Breast epithelium (tissue), 4 donors: ENCODE data around the gene RFC2. TPM values are rescaled to one million over a fixed set of nuclear protein-coding genes. Genes with fewer than 3 reads are reported as not detected.
"Not testable (repeated sequence)": the region's sequence is repeated elsewhere in the genome, so short reads cannot be mapped to it uniquely, and the experiment has no call there.

Source experiments
- DNase-seq, 2 donors: peaks; one replicate each; pipeline ENCODE4 v3.0.0-alpha.2; 2019; ENCODE audit warnings: low spot score in 2 of 2
- H3K27ac ChIP-seq, 2 donors: fragments of 200-600 bp; sonication (generic) in 1 of 2; one replicate each; pipeline ENCODE4 v1.5.1; 2016 to 2019; ENCODE audit warnings: mild to moderate bottlenecking in 1 of 2
- H3K27me3 ChIP-seq, 2 donors: fragments of 200-600 bp; sonication (generic) in 1 of 2; one replicate each; pipeline versions ENCODE4 v1.5.1 to v1.6.0; 2017 to 2019; ENCODE audit warnings: control low read depth in 1 of 2, mild to moderate bottlenecking in 1 of 2
- H3K36me3 ChIP-seq: fragments of 200-600 bp; one replicate; pipeline ENCODE4 v1.5.1; 2019
- H3K4me1 ChIP-seq, 2 donors: fragments of 200-600 bp; sonication (generic); one replicate each; pipeline ENCODE4 v1.5.1; 2016 to 2019; ENCODE audit warnings: control low read depth in 1 of 2
- H3K4me3 ChIP-seq, 3 donors: fragments of 200-600 bp; sonication (generic); 1 replicate in 2 of 3; 2 replicates in 1 of 3; pipeline ENCODE4 v1.5.1; 2016 to 2019; ENCODE audit warnings: mild to moderate bottlenecking in 3 of 3, moderate library complexity in 2 of 3
- H3K9me3 ChIP-seq, 2 donors: fragments of 200-600 bp; sonication (generic) in 1 of 2; one replicate each; pipeline ENCODE4 v1.5.1; 2016 to 2019; ENCODE audit warnings: control low read depth in 1 of 2
- POLR2A ChIP-seq: fragments of 450-650 bp; IDR thresholded peaks from one replicate; pipeline ENCODE4 v1.6.1; 2016; ENCODE audit warnings: antibody characterized with exemption, mild to moderate bottlenecking, moderate library complexity
- POLR2AphosphoS5 ChIP-seq, 3 donors: sonication (generic); formaldehyde crosslinking; IDR thresholded peaks; one replicate each; pipeline ENCODE4 v1.6.1; 2017; ENCODE audit warnings: antibody characterized with exemption in 3 of 3
- intact Hi-C: fragments of 100-400 bp; cut with DNase I; formaldehyde crosslinking; loops from one replicate; pipeline ENCODE4 v1.15.1; 2023; ENCODE audit warnings: low total_unique reads
- total RNA-seq, 3 donors: library from RNA; depleted of rRNA; stranded (reverse); fragments of >200 nt; gene quantifications; one replicate each; pipeline ENCODE4 v1.1.0, GENCODE V29; 2016
- TF ChIP-seq, protein P1 (sequence below), 3 donors: fragments of 450-650 bp; IDR thresholded peaks; one replicate each; pipeline ENCODE4 v1.5.1; 2016 to 2017; ENCODE audit warnings: antibody characterized with exemption in 3 of 3, mild to moderate bottlenecking in 3 of 3, moderate library complexity in 3 of 3

The RFC2 gene
- total RNA-seq, 3 donors from 2014 or later = 15.4 to 25.6 (median 17.1) TPM

GRCh38 chr7:74203956-74204618 is 50.1 kb downstream of the RFC2 start:
- intact Hi-C loops = loop anchor here (10.0 kb wide), 1 partner anchor 201 kb away; no protein-coding TSS in a partner anchor
- DNase-seq = no peak
- TF ChIP-seq, protein P1, sequence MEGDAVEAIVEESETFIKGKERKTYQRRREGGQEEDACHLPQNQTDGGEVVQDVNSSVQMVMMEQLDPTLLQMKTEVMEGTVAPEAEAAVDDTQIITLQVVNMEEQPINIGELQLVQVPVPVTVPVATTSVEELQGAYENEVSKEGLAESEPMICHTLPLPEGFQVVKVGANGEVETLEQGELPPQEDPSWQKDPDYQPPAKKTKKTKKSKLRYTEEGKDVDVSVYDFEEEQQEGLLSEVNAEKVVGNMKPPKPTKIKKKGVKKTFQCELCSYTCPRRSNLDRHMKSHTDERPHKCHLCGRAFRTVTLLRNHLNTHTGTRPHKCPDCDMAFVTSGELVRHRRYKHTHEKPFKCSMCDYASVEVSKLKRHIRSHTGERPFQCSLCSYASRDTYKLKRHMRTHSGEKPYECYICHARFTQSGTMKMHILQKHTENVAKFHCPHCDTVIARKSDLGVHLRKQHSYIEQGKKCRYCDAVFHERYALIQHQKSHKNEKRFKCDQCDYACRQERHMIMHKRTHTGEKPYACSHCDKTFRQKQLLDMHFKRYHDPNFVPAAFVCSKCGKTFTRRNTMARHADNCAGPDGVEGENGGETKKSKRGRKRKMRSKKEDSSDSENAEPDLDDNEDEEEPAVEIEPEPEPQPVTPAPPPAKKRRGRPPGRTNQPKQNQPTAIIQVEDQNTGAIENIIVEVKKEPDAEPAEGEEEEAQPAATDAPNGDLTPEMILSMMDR (IDR thresholded peaks at IDR 0.05) = no peak
- TF ChIP-seq POLR2A (no peak), POLR2AphosphoS5 (IDR thresholded peaks at IDR 0.05) (no peak)
- Histone ChIP-seq H3K36me3 (no peaks in the 10 kb centered on the region), H3K9me3 (no peaks in the 10 kb centered on the region), H3K4me3 (no peak overlapping the region), H3K27ac (no peak overlapping the region), H3K4me1 (no peaks in the 10 kb centered on the region), H3K27me3 (no peaks in the 10 kb centered on the region)

- no peak for TF ChIP-seq POLR2AphosphoS5 (IDR thresholded peaks at IDR 0.05)
- TF ChIP-seq, protein P1 (IDR thresholded peaks at IDR 0.05) = peak in 1 of 3 donors; percentile 17
Observed at GRCh38 chr7:74202841-74203556, 51.2 kb downstream of the RFC2 start.

DNA sequence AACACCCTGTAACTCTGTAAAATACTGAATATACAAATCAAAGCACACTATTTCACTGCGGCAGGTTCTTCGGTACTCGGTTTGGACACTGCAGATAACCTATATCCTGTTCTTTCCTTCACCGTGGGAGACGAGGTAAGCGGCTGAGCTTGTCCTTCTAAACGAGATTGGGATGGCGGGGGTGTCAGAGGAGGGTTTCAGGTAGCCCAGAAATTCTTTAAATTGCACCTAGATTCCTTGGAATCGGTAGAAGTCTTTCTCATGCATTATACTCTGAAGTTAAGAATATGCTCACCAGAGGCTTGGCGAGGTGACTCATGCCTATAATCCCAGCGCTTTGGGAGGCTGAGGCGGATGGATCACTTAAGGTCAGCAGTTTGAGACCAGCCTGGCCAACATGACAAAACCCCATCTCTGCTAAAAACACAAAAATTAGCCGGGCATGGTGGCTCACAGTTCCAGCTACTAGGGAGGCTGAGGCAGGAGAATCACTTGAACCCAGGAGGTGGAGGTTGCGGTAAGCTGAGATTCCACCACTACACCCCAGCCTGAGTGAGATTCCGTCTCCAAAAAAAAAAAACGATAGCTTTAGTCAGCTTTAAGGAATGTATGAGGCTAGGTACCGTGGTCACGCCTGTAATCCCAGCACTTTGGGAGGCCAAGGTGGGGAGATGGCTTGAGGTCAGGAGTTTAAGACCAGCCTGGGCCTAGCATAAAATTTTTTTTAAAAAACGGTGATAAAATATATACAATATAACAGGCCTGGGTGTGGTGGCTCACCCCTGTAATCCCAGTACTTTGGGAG is 54.4 kb downstream of the RFC2 start:
- TF ChIP-seq POLR2A (no peak), POLR2AphosphoS5 (IDR thresholded peaks at IDR 0.05) (no peak)
- TF ChIP-seq, protein P1 (IDR thresholded peaks at IDR 0.05) = no peak
- H3K36me3 ChIP-seq = no peaks in the 10 kb centered on the region
- no peaks in the 10 kb centered on the region for H3K9me3 ChIP-seq
- H3K4me1 ChIP-seq = no peaks in the 10 kb centered on the region
- H3K27me3 ChIP-seq = no peaks in the 10 kb centered on the region
- intact Hi-C loops = loop anchor here (10.0 kb wide), 1 partner anchor 205 kb away; no protein-coding TSS in a partner anchor
- DNase-seq = no peak
- H3K27ac ChIP-seq = no peak overlapping the region
- no peak overlapping the region for H3K4me3 ChIP-seq

More at GRCh38 chr7:74202841-74203556, 51.2 kb downstream of the RFC2 start:
- Histone ChIP-seq H3K27ac (no peak overlapping the region), H3K4me1 (no peaks in the 10 kb centered on the region), H3K9me3 (no peaks in the 10 kb centered on the region), H3K36me3 (no peaks in the 10 kb centered on the region), H3K4me3 (no peak overlapping the region), H3K27me3 (no peaks in the 10 kb centered on the region)
- DNase-seq = no peak
- intact Hi-C loops = loop anchor here (10.0 kb wide), 1 partner anchor 202 kb away; no protein-coding TSS in a partner anchor

DNA sequence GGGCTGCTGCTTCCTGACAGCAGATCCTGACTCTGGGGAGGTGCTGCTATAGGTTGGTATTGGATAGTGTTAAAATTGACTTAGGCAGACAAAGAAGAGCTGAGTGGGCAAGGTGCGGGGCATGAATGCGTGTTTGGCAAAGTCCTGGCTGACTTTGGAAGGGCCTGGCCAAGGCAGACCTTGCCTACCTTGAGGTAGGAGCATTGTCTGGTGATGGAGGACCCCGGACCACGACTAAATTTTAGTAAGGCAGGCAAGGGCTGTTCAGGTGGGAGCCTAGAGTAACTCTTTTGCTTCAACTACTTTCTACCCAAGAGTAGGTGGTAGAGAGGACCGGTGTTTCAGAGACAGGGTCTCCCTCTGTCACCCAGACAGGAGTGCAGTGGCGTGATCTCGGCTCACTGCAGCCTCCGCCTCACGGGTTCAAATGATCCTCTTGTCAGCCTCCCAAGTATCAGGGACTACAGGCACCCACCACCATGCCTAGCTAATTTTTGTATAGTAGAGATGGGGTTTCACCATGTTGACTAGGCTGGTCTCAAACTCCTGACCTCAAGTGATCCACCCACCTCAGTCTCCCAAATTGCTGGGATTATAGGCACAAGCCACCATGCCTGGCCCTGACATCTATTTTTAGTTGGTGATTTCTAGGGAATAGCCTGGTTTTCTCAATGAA is 56.6 kb downstream of the RFC2 start:
- no peaks in the 10 kb centered on the region for H3K4me1 ChIP-seq
- H3K36me3 ChIP-seq = no peaks in the 10 kb centered on the region
- no peaks in the 10 kb centered on the region for H3K27me3 ChIP-seq
- no peak overlapping the region for H3K4me3 ChIP-seq
- no peak overlapping the region for H3K27ac ChIP-seq
- intact Hi-C loops = no loop called here
- H3K9me3 ChIP-seq = no peaks in the 10 kb centered on the region
- no peak for DNase-seq
- TF ChIP-seq POLR2AphosphoS5 (IDR thresholded peaks at IDR 0.05) = no peak
- TF ChIP-seq POLR2A = no peak
- TF ChIP-seq, protein P1 (IDR thresholded peaks at IDR 0.05) = no peak

GRCh38 chr7:74195968-74196654 is 58.1 kb downstream of the RFC2 start:
- H3K4me1 ChIP-seq, H3K27ac ChIP-seq, H3K4me3 ChIP-seq, H3K36me3 ChIP-seq, DNase-seq, H3K27me3 ChIP-seq, H3K9me3 ChIP-seq, intact Hi-C loops: not testable (repeated sequence)

DNA sequence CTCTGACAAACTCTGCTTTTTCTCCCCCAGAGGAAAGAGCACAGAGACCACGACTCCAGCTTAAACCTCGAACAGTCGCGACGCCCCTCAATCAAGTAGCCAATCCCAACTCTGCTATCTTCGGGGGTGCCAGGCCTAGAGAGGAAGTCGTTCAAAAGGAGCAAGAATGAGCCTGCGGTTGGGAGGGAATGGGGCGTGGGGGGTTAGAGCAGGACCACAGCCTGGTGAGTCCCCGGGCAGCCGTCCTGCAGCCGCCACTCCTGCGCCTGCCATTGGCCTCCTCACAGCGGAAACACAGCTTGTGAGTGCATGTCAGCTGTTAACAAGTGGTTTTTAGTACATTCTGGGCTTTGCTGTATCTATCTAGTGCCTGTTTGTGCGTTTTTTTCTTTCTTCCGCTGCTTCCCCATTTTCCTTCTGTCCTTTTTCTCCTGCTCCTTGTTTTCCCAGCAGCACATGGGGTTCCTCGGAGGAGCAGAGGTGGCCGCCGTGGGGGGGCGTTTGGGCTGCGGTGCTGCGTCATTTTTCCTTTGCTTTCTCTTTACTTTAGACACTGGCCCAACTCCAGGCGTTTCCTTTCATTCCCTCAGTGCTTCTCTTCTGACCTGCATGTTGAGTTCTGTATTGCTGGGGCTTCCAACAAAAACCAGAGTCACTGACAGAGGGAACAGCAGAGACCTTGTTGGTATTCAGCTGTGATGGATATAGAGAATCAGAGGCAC is 58.9 kb downstream of the RFC2 start:
- intact Hi-C loops, H3K27me3 ChIP-seq, DNase-seq, H3K4me3 ChIP-seq, H3K4me1 ChIP-seq, H3K27ac ChIP-seq, H3K36me3 ChIP-seq, H3K9me3 ChIP-seq: not testable (repeated sequence)
